Fibroblast of pulmonary artery (primary cell): ENCODE results near the gene LMF1.

Experiments used
- DNase-seq: peaks from one replicate; pipeline ENCODE4 v3.0.0-alpha.2; 2010; ENCODE audit warnings: low read depth
- H3K4me3 ChIP-seq: replicated peaks from 2 replicates; pipeline ENCODE4 v1.5.1; 2011; ENCODE audit warnings: low read depth, mild to moderate bottlenecking, control low read depth, low read length, moderate library complexity
- CTCF ChIP-seq: IDR thresholded peaks from 2 replicates; pipeline ENCODE4 v1.5.1; 2011; ENCODE audit warnings: mild to moderate bottlenecking, control low read depth, low read length, inconsistent platforms; ENCODE audit errors: missing control alignments

LMF1 gene

GRCh38 chr16:874366-875181, 96.2 kb downstream of the LMF1 start:
- DNase-seq, result no peak
- no peak overlapping the region for H3K4me3 ChIP-seq
- TF ChIP-seq CTCF, result no peak

DNA sequence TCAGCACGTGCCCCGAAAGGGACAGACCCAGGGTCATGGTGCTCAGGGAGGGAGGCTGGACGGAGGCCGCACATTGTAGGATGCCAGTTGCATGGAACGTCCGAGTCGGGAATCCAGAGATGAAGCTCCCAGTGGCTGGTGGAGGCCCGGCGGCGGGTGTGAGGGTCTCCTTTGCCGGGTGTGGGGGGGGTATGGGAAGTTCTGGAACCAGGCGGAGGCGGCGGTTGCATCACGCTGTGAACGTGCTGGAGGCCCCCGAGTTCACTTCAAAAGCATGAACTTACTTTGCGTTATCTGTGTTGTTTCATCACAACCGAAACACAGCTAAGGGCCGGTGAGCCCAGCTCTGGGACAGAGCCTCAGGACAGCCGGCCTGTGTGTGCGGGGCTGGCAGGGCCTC, 96.9 kb downstream of the LMF1 start:
- no peak for DNase-seq
- no peak for TF ChIP-seq CTCF
- no peak overlapping the region for H3K4me3 ChIP-seq

GRCh38 chr16:873243-873661, 97.5 kb downstream of the LMF1 start:
- no peak for DNase-seq

GRCh38 chr16:872436-873242, 98.1 kb downstream of the LMF1 start:
- no peak overlapping the region for H3K4me3 ChIP-seq
- no peak for DNase-seq
- no peak for TF ChIP-seq CTCF

More at GRCh38 chr16:873243-873661, 97.5 kb downstream of the LMF1 start:
- no peak for TF ChIP-seq CTCF
- H3K4me3 ChIP-seq, result no peak overlapping the region

DNA sequence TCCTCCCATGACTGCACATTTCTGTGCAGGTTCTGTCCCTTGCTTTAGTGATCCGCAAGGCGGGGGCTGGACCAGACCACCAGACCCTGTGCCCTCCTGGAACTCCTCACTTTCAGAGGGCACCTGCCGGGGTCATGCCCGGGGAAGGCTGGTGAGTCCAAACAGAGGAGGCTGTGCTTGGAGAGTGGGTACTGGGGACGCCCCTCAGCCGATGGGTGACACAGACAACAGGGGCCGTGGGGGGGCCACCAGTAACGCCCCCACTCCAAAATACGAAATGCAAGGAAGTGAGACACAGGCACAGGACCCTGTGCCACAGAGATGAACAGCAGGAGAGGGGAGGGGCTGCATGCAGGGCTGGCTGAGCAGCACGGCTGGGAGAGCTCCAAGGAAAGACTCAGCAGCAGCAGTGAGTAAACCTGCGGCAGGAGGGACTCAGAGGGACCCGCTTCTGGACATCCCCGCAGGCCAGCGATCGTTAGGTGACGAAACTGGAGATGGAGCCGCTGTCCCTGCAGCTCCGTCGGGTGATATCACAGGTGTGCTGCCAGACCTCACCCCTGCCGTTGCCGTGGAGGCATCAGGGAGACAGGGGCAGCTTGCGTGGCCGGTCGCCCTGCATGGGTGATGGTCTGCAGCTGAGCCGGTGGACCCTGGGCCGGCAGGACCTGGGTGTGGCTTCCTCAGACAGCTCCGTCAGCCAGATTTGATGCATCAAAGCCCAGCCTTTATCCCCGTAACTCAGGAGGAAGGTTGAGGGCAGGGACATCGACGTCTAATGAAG, 99.0 kb downstream of the LMF1 start:
- no peak overlapping the region for H3K4me3 ChIP-seq
- DNase-seq, result no peak
- no peak for TF ChIP-seq CTCF

- no peak overlapping the region for H3K4me3 ChIP-seq
- DNase-seq, result no peak
- no peak for TF ChIP-seq CTCF
Observed at GRCh38 chr16:870856-871561, 99.8 kb downstream of the LMF1 start.
